ENCODE measurements around the gene KIF14. TPM values are rescaled to one million over a fixed set of nuclear protein-coding genes. Genes with fewer than 3 reads are reported as not detected.

The KIF14 gene
- total and polyA plus RNA-seq, 2 of the 8 experiments (the other 6 are each of a cell fraction or from before 2014, with no cell fraction given), result 2.6 to 23.3 TPM

DNA sequence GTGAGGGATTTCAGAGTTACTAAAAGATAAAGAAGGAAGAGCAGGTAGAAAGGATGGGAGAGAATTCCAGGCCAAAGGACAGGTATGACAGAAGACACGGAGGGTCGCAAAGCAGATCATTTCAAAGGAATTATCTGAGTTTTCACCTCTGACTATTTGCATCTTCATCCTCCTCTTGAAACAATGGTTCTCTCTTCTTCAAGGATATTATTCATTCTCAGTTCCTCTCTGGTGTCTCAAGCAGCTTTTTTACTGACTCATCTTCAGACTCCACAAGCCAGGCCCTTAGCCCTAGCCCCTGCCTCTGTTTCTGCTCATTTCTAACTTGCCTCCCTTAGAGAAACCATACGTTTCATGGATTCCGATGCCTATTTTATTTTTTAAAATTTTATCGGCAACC is 34.1 kb upstream of the KIF14 start (continued):
- TF ChIP-seq RBBP5 (IDR thresholded peaks at IDR 0.05; ENCODE audit: borderline replicate concordance, low read depth, low read length) (no peak), CBX5 (IDR thresholded peaks at IDR 0.05; ENCODE audit: low read depth, low read length) (no peak), KDM5A (IDR thresholded peaks at IDR 0.05; ENCODE audit: low read length) (no peak)
- TF ChIP-seq, protein P1, sequence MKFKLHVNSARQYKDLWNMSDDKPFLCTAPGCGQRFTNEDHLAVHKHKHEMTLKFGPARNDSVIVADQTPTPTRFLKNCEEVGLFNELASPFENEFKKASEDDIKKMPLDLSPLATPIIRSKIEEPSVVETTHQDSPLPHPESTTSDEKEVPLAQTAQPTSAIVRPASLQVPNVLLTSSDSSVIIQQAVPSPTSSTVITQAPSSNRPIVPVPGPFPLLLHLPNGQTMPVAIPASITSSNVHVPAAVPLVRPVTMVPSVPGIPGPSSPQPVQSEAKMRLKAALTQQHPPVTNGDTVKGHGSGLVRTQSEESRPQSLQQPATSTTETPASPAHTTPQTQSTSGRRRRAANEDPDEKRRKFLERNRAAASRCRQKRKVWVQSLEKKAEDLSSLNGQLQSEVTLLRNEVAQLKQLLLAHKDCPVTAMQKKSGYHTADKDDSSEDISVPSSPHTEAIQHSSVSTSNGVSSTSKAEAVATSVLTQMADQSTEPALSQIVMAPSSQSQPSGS (IDR thresholded peaks at IDR 0.05; ENCODE audit: low read length), result no peak

Measured in H1 (cell line).